Keratinocyte (primary cell): ENCODE measurements around the gene PUM1. TPM values are rescaled to one million over a fixed set of nuclear protein-coding genes. Genes with fewer than 3 reads are reported as not detected.

Experiments
- DNase-seq: peaks from one replicate; pipeline ENCODE4 v3.0.0-alpha.2; 2011; ENCODE audit warnings: low read depth, missing footprints, low spot score
- FAIRE-seq: peaks from 2 replicates; lab custom pipeline; 2011; peaks lifted over from hg19 to GRCh38; lab: Jason Lieb, UNC
- H2AFZ ChIP-seq: 2 replicates; pipeline ENCODE4 v1.6.0; 2012; ENCODE audit warnings: low read length, control low read depth, inconsistent platforms; ENCODE audit not compliant: control insufficient read depth
- H3K27ac ChIP-seq: 2 replicates; pipeline ENCODE4 v1.5.1; 2011; ENCODE audit warnings: low read length; ENCODE audit not compliant: control insufficient read depth, insufficient read depth
- H3K27me3 ChIP-seq: 3 replicates; pipeline ENCODE4 v1.6.0; 2011; ENCODE audit warnings: low read length; ENCODE audit not compliant: control insufficient read depth, insufficient read depth; ENCODE audit errors: extremely low read depth
- H3K36me3 ChIP-seq, 2 experiments: 2 replicates in 1 of 2; 3 replicates in 1 of 2; pipeline ENCODE4 v1.5.1; 2011; ENCODE audit warnings: low read length in 2 of 2, mild to moderate bottlenecking in 1 of 2; ENCODE audit not compliant: control insufficient read depth in 2 of 2, insufficient read depth in 2 of 2; ENCODE audit errors: extremely low read depth in 1 of 2
- H3K4me1 ChIP-seq: 3 replicates; pipeline ENCODE4 v1.5.1; 2011; ENCODE audit warnings: low read length; ENCODE audit not compliant: control insufficient read depth, insufficient read depth; ENCODE audit errors: extremely low read depth
- H3K4me2 ChIP-seq: 3 replicates; pipeline ENCODE4 v1.6.0; 2011; ENCODE audit warnings: low read depth, low read length; ENCODE audit not compliant: control insufficient read depth, insufficient read depth; ENCODE audit errors: extremely low read depth
- H3K4me3 ChIP-seq, 3 experiments: fragments of 200-600 bp in 1 of 3; sonication (generic) in 1 of 3; 2 replicates in 2 of 3; 3 replicates in 1 of 3; pipeline ENCODE4 v1.5.1; 2011 to 2016; ENCODE audit warnings: low read length in 3 of 3, mild to moderate bottlenecking in 3 of 3, control low read depth in 2 of 3, inconsistent platforms in 1 of 3, low read depth in 1 of 3, mixed read lengths in 1 of 3, mixed run types in 1 of 3, moderate library complexity in 1 of 3; ENCODE audit not compliant: control insufficient read depth in 2 of 3, insufficient read depth in 2 of 3; ENCODE audit errors: extremely low read depth in 1 of 3
- H3K79me2 ChIP-seq: 2 replicates; pipeline ENCODE4 v1.6.0; 2012; ENCODE audit warnings: low read length; ENCODE audit not compliant: control insufficient read depth, insufficient read depth
- H3K9ac ChIP-seq: 3 replicates; pipeline ENCODE4 v1.6.0; 2011; ENCODE audit warnings: low read length; ENCODE audit not compliant: control insufficient read depth, insufficient read depth; ENCODE audit errors: extremely low read depth
- H3K9me1 ChIP-seq: 3 replicates; pipeline ENCODE4 v1.6.0; 2011; ENCODE audit warnings: low read length; ENCODE audit not compliant: control insufficient read depth, insufficient read depth; ENCODE audit errors: extremely low read depth
- H3K9me3 ChIP-seq: 2 replicates; pipeline ENCODE4 v1.5.1; 2012; ENCODE audit warnings: low read depth, low read length; ENCODE audit not compliant: control insufficient read depth
- H4K20me1 ChIP-seq: 3 replicates; pipeline ENCODE4 v1.6.0; 2011; ENCODE audit warnings: low read length; ENCODE audit not compliant: control insufficient read depth, insufficient read depth; ENCODE audit errors: extremely low read depth
- CTCF ChIP-seq, 3 experiments: IDR thresholded peaks in 1 of 3; conservative IDR thresholded peaks in 1 of 3; optimal IDR thresholded peaks in 1 of 3; 2 replicates in 2 of 3; 3 replicates in 1 of 3; pipeline versions ENCODE3 to v1.5.1; 2011; ENCODE audit warnings: low read length in 3 of 3, mild to moderate bottlenecking in 3 of 3, moderate library complexity in 2 of 3, control low read depth in 1 of 3, inconsistent platforms in 1 of 3; ENCODE audit not compliant: insufficient read depth in 2 of 3; ENCODE audit errors: extremely low read depth in 1 of 3
- EZH2 ChIP-seq: IDR thresholded peaks from one replicate; pipeline ENCODE4 v1.6.1; 2012; ENCODE audit warnings: inconsistent platforms, mild to moderate bottlenecking, low read length, moderate library complexity
- dilution Hi-C: fragments of 300-500 bp; cut with MboI; formaldehyde crosslinking; loops from one replicate; pipeline ENCODE4 v1.7.0; 2020; ENCODE audit warnings: low sequenced_read_pairs; ENCODE audit not compliant: extremely low pct_ligation_motif_present
- polyA plus RNA-seq, 5 experiments: library from polyadenylated mRNA; depleted of rRNA in 3 of 5; stranded (reverse) in 3 of 5; stranded (forward) in 1 of 5; unstranded in 1 of 5; fragments of >200 nt; gene quantifications; 1 replicate in 1 of 5; 2 replicates in 3 of 5; 3 replicates in 1 of 5; pipeline versions ENCODE4 v1.2.1 to v1.2.3, GENCODE V29; 2011 to 2012; ENCODE audit warnings: missing spikeins in 2 of 5, low read depth in 1 of 5, low replicate concordance in 1 of 5

The PUM1 gene
- polyA plus RNA-seq, 1 donor (not counting 4 experiments of a cell fraction or from before 2014, with no cell fraction given) = 68.6 TPM

GRCh38 chr1:30895944-30896660 is 169.4 kb downstream of the PUM1 start:
- DNase-seq = no peak
- Histone ChIP-seq H3K9me1 (no peaks in the 10 kb centered on the region), H3K9ac (no peak overlapping the region), H3K36me3 (no peaks in the 10 kb centered on the region), H2AFZ (no peak overlapping the region), H4K20me1 (peaks cover 6% of the 10 kb centered on the region), H3K4me1 (no peaks in the 10 kb centered on the region), H3K27me3 (no peaks in the 10 kb centered on the region), H3K27ac (no peak overlapping the region), H3K79me2 (no peaks in the 10 kb centered on the region), H3K4me3 (no peak overlapping the region), H3K9me3 (no peaks in the 10 kb centered on the region), H3K4me2 (no peak overlapping the region)
- FAIRE-seq = no peak
- dilution Hi-C loops = no loop called here
- TF ChIP-seq EZH2 = no peak
- no peak for TF ChIP-seq CTCF (optimal IDR thresholded peaks at IDR 0.05 in 1 of 3, IDR thresholded peaks at IDR 0.05 in 1 of 3, conservative IDR thresholded peaks at IDR 0.05 in 1 of 3; ENCODE audit: extremely low read depth in 1 of 3, insufficient read depth in 2 of 3, low read length in 3 of 3)

GRCh38 chr1:30895382-30895943 is 170.1 kb downstream of the PUM1 start:
- H4K20me1 ChIP-seq = peaks cover 6% of the 10 kb centered on the region
- H3K9me1 ChIP-seq = no peaks in the 10 kb centered on the region
- no peaks in the 10 kb centered on the region for H3K4me1 ChIP-seq
- H3K9ac ChIP-seq = no peak overlapping the region
- no peak overlapping the region for H3K4me2 ChIP-seq
- dilution Hi-C loops = no loop called here
- TF ChIP-seq CTCF (optimal IDR thresholded peaks at IDR 0.05 in 1 of 3, IDR thresholded peaks at IDR 0.05 in 1 of 3, conservative IDR thresholded peaks at IDR 0.05 in 1 of 3; ENCODE audit: extremely low read depth in 1 of 3, insufficient read depth in 2 of 3, low read length in 3 of 3) (no peak), EZH2 (no peak)
- FAIRE-seq = no peak
- no peak overlapping the region for H3K4me3 ChIP-seq
- no peaks in the 10 kb centered on the region for H3K79me2 ChIP-seq
- no peaks in the 10 kb centered on the region for H3K36me3 ChIP-seq
- no peak overlapping the region for H3K27ac ChIP-seq
- no peak for DNase-seq
- H2AFZ ChIP-seq = no peak overlapping the region
- no peaks in the 10 kb centered on the region for H3K27me3 ChIP-seq
- H3K9me3 ChIP-seq = no peaks in the 10 kb centered on the region
